Right lobe of liver (tissue), 4 donors: ENCODE measurements around the gene HBG1.

Experiments
- POLR2A ChIP-seq: fragments of 450-650 bp; IDR thresholded peaks from one replicate; pipeline ENCODE4 v1.6.1; 2017; ENCODE audit warnings: antibody characterized with exemption, mild to moderate bottlenecking
- TF ChIP-seq, protein P1 (sequence below), 4 donors: fragments of 200-600 bp in 3 of 4; fragments of 450-650 bp in 1 of 4; IDR thresholded peaks; one replicate each; pipeline versions ENCODE4 v1.5.1 to v1.8.0; 2016 to 2022; ENCODE audit warnings: antibody characterized with exemption in 4 of 4, mild to moderate bottlenecking in 2 of 4
- donor health status: DM: no; HTN: no; CAD: no.
- donor health status: DM: no; HTN: no; CAD: no.
- donor health status: DM: no; HTN: yes; CAD: no.

GRCh38 chr11:5237420-5237819 is 12.2 kb downstream of the HBG1 start:
- no peak for TF ChIP-seq POLR2A
- TF ChIP-seq, protein P1, sequence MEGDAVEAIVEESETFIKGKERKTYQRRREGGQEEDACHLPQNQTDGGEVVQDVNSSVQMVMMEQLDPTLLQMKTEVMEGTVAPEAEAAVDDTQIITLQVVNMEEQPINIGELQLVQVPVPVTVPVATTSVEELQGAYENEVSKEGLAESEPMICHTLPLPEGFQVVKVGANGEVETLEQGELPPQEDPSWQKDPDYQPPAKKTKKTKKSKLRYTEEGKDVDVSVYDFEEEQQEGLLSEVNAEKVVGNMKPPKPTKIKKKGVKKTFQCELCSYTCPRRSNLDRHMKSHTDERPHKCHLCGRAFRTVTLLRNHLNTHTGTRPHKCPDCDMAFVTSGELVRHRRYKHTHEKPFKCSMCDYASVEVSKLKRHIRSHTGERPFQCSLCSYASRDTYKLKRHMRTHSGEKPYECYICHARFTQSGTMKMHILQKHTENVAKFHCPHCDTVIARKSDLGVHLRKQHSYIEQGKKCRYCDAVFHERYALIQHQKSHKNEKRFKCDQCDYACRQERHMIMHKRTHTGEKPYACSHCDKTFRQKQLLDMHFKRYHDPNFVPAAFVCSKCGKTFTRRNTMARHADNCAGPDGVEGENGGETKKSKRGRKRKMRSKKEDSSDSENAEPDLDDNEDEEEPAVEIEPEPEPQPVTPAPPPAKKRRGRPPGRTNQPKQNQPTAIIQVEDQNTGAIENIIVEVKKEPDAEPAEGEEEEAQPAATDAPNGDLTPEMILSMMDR (IDR thresholded peaks at IDR 0.05): no peak
